Mesothelial cell of epicardium (in vitro differentiated cells): ENCODE data around the gene LRRC49. TPM values are rescaled to one million over a fixed set of nuclear protein-coding genes. Genes with fewer than 3 reads are reported as not detected.

ENCODE experiments used
- DNase-seq, 2 experiments: peaks; one replicate each; pipeline ENCODE4 v3.0.0; 2021; ENCODE audit warnings: low spot score in 2 of 2; ENCODE audit not compliant: unreplicated experiment in 2 of 2
- H3K27ac Mint-ChIP-seq: 2 replicates; pipeline ENCODE4 v1.8.0; 2021; ENCODE audit warnings: mixed read lengths
- H3K27me3 Mint-ChIP-seq: 2 replicates; pipeline ENCODE4 v1.8.0; 2021; ENCODE audit warnings: low read depth, mixed read lengths
- H3K36me3 Mint-ChIP-seq: 2 replicates; pipeline ENCODE4 v1.8.0; 2021; ENCODE audit warnings: mixed read lengths
- H3K4me1 Mint-ChIP-seq: 2 replicates; pipeline ENCODE4 v1.8.0; 2021; ENCODE audit warnings: mixed read lengths
- H3K4me3 Mint-ChIP-seq: 2 replicates; pipeline ENCODE4 v1.8.0; 2021; ENCODE audit warnings: mild to moderate bottlenecking, moderate library complexity, mixed read lengths
- H3K9me3 Mint-ChIP-seq: 2 replicates; pipeline ENCODE4 v1.8.0; 2021; ENCODE audit warnings: mixed read lengths
- total RNA-seq: library from RNA; stranded (reverse); gene quantifications from 3 replicates; pipeline ENCODE4 v1.2.1, GENCODE V29; 2021
- TF ChIP-seq, protein P1 (sequence below): fragments of 200-600 bp; sonication (generic); IDR thresholded peaks from one replicate; pipeline ENCODE4 v1.5.0; 2021; ENCODE audit warnings: antibody characterized with exemption; ENCODE audit not compliant: unreplicated experiment

LRRC49 gene
- total RNA-seq, 1 donor from 2014 or later = 25.5 TPM

- no peaks in the 10 kb centered on the region for H3K9me3 Mint-ChIP-seq
- H3K27ac Mint-ChIP-seq = peak within 1 kb of the TSS; percentile 96
- peak; percentile 49 to 73 for DNase-seq
- no peaks in the 10 kb centered on the region for H3K27me3 Mint-ChIP-seq
- peak within 1 kb of the TSS; percentile 93 for H3K4me3 Mint-ChIP-seq
- peaks cover 18% of the 10 kb centered on the region for H3K36me3 Mint-ChIP-seq
- TF ChIP-seq, protein P1, sequence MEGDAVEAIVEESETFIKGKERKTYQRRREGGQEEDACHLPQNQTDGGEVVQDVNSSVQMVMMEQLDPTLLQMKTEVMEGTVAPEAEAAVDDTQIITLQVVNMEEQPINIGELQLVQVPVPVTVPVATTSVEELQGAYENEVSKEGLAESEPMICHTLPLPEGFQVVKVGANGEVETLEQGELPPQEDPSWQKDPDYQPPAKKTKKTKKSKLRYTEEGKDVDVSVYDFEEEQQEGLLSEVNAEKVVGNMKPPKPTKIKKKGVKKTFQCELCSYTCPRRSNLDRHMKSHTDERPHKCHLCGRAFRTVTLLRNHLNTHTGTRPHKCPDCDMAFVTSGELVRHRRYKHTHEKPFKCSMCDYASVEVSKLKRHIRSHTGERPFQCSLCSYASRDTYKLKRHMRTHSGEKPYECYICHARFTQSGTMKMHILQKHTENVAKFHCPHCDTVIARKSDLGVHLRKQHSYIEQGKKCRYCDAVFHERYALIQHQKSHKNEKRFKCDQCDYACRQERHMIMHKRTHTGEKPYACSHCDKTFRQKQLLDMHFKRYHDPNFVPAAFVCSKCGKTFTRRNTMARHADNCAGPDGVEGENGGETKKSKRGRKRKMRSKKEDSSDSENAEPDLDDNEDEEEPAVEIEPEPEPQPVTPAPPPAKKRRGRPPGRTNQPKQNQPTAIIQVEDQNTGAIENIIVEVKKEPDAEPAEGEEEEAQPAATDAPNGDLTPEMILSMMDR = no peak
- peaks cover 15% of the 10 kb centered on the region for H3K4me1 Mint-ChIP-seq
These were observed 38.5 kb upstream of the LRRC49 start, which contains the start of gene LARP6 for GRCh38 chr15:70853973-70854665. Gene LARP6, minus strand, starts transcription at chr15:70854157. Its CDS starts 69 bp downstream, at chr15:70854088.

GRCh38 chr15:70854666-70854976 lies 38.0 kb upstream of the LRRC49 start:
- TF ChIP-seq, protein P1 = no peak
- no peaks in the 10 kb centered on the region for H3K9me3 Mint-ChIP-seq
- no peaks in the 10 kb centered on the region for H3K27me3 Mint-ChIP-seq
- DNase-seq = no peak
- peaks cover 18% of the 10 kb centered on the region for H3K36me3 Mint-ChIP-seq
- peak overlapping the region; percentile 96 for H3K27ac Mint-ChIP-seq
- H3K4me3 Mint-ChIP-seq = peak overlapping the region; percentile 93
- H3K4me1 Mint-ChIP-seq = peaks cover 15% of the 10 kb centered on the region

- Mint-ChIP-seq H3K9me3 (no peaks in the 10 kb centered on the region), H3K36me3 (peaks cover 8% of the 10 kb centered on the region), H3K4me1 (peaks cover 15% of the 10 kb centered on the region), H3K4me3 (no peak overlapping the region), H3K27ac (no peak overlapping the region), H3K27me3 (no peaks in the 10 kb centered on the region)
- TF ChIP-seq, protein P1 = no peak
- DNase-seq = no peak
These were observed 36.9 kb upstream of the LRRC49 start for GRCh38 chr15:70855764-70856163.

DNA sequence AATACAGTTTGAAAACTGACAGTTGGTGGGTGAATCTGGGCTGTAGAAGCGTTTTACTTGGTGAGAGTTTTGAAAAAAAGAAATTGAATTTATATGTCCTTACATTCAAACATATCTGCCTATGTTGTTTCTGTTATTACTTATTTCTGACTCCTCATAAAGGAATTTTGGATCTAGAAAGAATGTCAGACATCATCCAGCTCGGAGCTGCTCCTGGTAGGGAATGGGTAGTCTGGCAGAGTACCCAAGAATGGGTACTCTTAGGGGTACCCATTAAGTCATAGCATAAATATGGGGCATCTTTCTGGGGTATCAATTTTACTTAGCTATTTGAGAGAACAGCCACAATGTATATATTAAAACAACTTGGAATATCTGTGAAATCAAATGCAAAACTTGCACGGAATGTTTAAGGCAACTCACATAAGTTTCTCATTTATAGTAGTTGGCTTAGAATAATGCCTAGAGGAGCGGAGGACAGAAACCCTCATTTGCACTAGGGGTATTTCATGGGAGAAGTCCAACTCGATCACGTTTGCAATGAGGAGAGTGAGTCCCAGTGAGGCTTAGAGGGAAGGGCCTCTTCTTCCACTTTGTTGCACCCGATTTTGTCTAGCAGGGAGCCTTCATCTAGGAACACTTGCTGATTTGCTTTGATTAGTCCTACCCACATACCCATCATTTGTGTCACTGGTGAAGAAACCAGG lies 36.3 kb upstream of the LRRC49 start:
- Mint-ChIP-seq H3K4me1 (peaks cover 15% of the 10 kb centered on the region), H3K36me3 (peaks cover 4% of the 10 kb centered on the region), H3K9me3 (no peaks in the 10 kb centered on the region), H3K4me3 (no peak overlapping the region), H3K27ac (peak overlapping the region; percentile 18), H3K27me3 (no peaks in the 10 kb centered on the region)
- no peak for DNase-seq
- TF ChIP-seq, protein P1 = no peak

GRCh38 chr15:70856884-70857561 lies 35.6 kb upstream of the LRRC49 start:
- H3K27ac Mint-ChIP-seq = peak overlapping the region; percentile 18
- no peak for DNase-seq
- H3K4me3 Mint-ChIP-seq = no peak overlapping the region
- H3K36me3 Mint-ChIP-seq = no peaks in the 10 kb centered on the region
- no peaks in the 10 kb centered on the region for H3K9me3 Mint-ChIP-seq
- no peaks in the 10 kb centered on the region for H3K27me3 Mint-ChIP-seq
- peaks cover 15% of the 10 kb centered on the region for H3K4me1 Mint-ChIP-seq
- TF ChIP-seq, protein P1 = no peak
